Kidney (tissue), 14 donors: ENCODE measurements around the gene NT5E. TPM values are rescaled to one million over a fixed set of nuclear protein-coding genes. Genes with fewer than 3 reads are reported as not detected.

Experiments used
- DNase-seq, 5 donors: peaks; one replicate each; pipeline ENCODE4 v3.0.0-alpha.2; 2013 to 2020
- FAIRE-seq: peaks from 2 replicates; lab custom pipeline; 2012; peaks lifted over from hg19 to GRCh38; lab: Jason Lieb, UNC
- H3K27ac ChIP-seq, 2 donors: one replicate each; pipeline ENCODE4 v1.7.0; 2013; ENCODE audit warnings: low read depth in 2 of 2, low read length in 2 of 2, inconsistent platforms in 1 of 2
- H3K27me3 ChIP-seq: one replicate; pipeline ENCODE4 v1.7.1; 2013; ENCODE audit warnings: low read length, inconsistent platforms; ENCODE audit not compliant: control insufficient read depth, insufficient read depth
- H3K36me3 ChIP-seq, 3 donors: one replicate each; pipeline versions ENCODE4 v1.7.0 to v1.7.1; 2013; ENCODE audit warnings: low read length in 3 of 3, control low read depth in 1 of 3, inconsistent platforms in 1 of 3; ENCODE audit not compliant: insufficient read depth in 3 of 3, control insufficient read depth in 2 of 3
- H3K4me1 ChIP-seq, 3 donors: one replicate each; pipeline versions ENCODE4 v1.7.0 to v1.7.1; 2013; ENCODE audit warnings: low read length in 3 of 3, inconsistent platforms in 1 of 3, low read depth in 1 of 3; ENCODE audit not compliant: control insufficient read depth in 2 of 3, insufficient read depth in 2 of 3
- H3K4me3 ChIP-seq, 3 donors: one replicate each; pipeline versions ENCODE4 v1.7.0 to v1.8.1; 2013; ENCODE audit warnings: low read length in 3 of 3, control low read depth in 1 of 3, inconsistent platforms in 1 of 3
- H3K9ac ChIP-seq, 3 donors: one replicate each; pipeline versions ENCODE4 v1.7.0 to v1.7.1; 2013; ENCODE audit warnings: low read length in 3 of 3, control low read depth in 1 of 3, inconsistent platforms in 1 of 3
- H3K9me3 ChIP-seq, 3 donors: one replicate each; pipeline versions ENCODE4 v1.7.0 to v1.7.1; 2013; ENCODE audit warnings: low read length in 3 of 3, control low read depth in 1 of 3, inconsistent platforms in 1 of 3; ENCODE audit not compliant: control insufficient read depth in 2 of 3, insufficient read depth in 1 of 3
- intact Hi-C: fragments of 100-400 bp; cut with DNase I; formaldehyde crosslinking; loops from one replicate; pipeline ENCODE4 v1.11.1; 2022
- polyA plus RNA-seq: library from polyadenylated mRNA; stranded (reverse); fragments of 350-450 nt; fragmentation: Illumina TruSeq; extraction: RNeasy Lipid Tissue Mini Kit (QIAGEN cat#74804); gene quantifications from one replicate; pipeline ENCODE4 v1.2.3, GENCODE V29; 2014; ENCODE audit warnings: low read depth, low replicate concordance; ENCODE audit not compliant: insufficient read depth
- total RNA-seq: library from RNA; stranded (reverse); fragmentation: NEBNext Ultra II Directional; extraction: Animal tissue kit (Norgen Biotek cat#: 25700); gene quantifications from one replicate; pipeline ENCODE4 v1.2.1, GENCODE V29; 2021
- TF ChIP-seq, protein P1 (sequence below): IDR thresholded peaks from 3 replicates; pipeline ENCODE4 v1.5.1; 2012; ENCODE audit warnings: mild to moderate bottlenecking, moderate library complexity, borderline replicate concordance; ENCODE audit not compliant: insufficient read depth; ENCODE audit errors: extremely low read depth
- donor health status: control.
- donor health status: control.
- donor health status: control.
- donor health status: control.
- donor health status: control.
- donor health status: DM: yes; HTN: yes; CAD: no.
- donor health status: Normal renal cell carcinoma (clear cell type).

The NT5E gene
- total and polyA plus RNA-seq, 2 donors from 2014 or later = 13.1 to 41.0 TPM

DNA sequence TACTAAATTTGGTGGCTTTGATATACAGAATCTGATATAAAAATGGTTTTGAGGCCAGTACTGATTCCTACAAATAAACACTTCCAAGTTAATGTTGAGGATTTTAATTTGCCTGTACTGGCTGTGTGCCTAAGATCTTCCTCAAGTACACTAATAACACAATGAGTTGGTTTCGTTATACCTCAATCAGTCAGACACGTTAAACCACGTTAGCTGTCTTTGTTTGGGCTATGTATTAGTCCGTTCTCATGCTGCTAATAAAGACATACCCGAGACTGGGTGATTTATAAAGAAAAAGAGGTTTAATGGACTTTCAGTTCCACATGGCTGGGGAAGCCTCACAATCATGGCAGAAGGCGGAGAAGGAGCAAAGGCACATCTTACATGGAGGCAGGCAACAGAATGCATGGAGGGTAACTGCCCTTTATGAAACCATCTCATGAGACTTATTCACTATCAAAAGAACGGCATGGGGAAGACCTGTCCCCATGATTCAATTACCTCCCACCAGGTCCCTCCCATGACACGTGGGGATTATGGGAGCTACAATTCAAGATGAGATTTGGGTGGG, 46.2 kb downstream of the NT5E start:
- TF ChIP-seq, protein P1, sequence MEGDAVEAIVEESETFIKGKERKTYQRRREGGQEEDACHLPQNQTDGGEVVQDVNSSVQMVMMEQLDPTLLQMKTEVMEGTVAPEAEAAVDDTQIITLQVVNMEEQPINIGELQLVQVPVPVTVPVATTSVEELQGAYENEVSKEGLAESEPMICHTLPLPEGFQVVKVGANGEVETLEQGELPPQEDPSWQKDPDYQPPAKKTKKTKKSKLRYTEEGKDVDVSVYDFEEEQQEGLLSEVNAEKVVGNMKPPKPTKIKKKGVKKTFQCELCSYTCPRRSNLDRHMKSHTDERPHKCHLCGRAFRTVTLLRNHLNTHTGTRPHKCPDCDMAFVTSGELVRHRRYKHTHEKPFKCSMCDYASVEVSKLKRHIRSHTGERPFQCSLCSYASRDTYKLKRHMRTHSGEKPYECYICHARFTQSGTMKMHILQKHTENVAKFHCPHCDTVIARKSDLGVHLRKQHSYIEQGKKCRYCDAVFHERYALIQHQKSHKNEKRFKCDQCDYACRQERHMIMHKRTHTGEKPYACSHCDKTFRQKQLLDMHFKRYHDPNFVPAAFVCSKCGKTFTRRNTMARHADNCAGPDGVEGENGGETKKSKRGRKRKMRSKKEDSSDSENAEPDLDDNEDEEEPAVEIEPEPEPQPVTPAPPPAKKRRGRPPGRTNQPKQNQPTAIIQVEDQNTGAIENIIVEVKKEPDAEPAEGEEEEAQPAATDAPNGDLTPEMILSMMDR = no peak
- H3K9ac ChIP-seq = no peak overlapping the region
- intact Hi-C loops = no loop called here
- no peaks in the 10 kb centered on the region for H3K4me1 ChIP-seq
- no peak overlapping the region for H3K27ac ChIP-seq
- no peak for DNase-seq
- FAIRE-seq = no peak
- no peaks in the 10 kb centered on the region for H3K36me3 ChIP-seq
- no peaks in the 10 kb centered on the region for H3K9me3 ChIP-seq
- no peaks in the 10 kb centered on the region for H3K27me3 ChIP-seq
- H3K4me3 ChIP-seq = no peak overlapping the region

DNA sequence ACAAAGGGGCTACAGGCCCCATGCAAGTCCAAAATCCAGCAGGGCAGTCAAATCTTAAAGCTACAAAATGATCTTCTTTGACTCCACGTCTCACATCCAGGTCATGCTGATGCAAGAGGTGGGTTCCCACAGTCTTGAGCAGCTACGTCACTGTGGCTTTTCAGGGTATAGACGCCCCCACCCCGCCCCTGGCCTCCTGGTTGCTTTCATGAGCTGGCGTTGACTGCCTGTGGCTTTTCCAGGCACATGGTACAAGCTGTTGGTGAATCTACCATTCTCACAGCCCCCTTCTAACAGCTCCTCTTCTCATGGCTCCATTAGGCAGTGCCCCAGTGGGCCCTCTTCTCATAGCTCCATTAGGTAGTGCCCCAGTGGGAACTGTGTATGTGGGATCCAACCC, 47.0 kb downstream of the NT5E start:
- Histone ChIP-seq H3K4me1 (no peaks in the 10 kb centered on the region), H3K9me3 (no peaks in the 10 kb centered on the region), H3K27ac (no peak overlapping the region), H3K9ac (no peak overlapping the region), H3K27me3 (no peaks in the 10 kb centered on the region), H3K36me3 (no peaks in the 10 kb centered on the region), H3K4me3 (no peak overlapping the region)
- FAIRE-seq = no peak
- intact Hi-C loops = no loop called here
- TF ChIP-seq, protein P1 = no peak
- DNase-seq = no peak

DNA sequence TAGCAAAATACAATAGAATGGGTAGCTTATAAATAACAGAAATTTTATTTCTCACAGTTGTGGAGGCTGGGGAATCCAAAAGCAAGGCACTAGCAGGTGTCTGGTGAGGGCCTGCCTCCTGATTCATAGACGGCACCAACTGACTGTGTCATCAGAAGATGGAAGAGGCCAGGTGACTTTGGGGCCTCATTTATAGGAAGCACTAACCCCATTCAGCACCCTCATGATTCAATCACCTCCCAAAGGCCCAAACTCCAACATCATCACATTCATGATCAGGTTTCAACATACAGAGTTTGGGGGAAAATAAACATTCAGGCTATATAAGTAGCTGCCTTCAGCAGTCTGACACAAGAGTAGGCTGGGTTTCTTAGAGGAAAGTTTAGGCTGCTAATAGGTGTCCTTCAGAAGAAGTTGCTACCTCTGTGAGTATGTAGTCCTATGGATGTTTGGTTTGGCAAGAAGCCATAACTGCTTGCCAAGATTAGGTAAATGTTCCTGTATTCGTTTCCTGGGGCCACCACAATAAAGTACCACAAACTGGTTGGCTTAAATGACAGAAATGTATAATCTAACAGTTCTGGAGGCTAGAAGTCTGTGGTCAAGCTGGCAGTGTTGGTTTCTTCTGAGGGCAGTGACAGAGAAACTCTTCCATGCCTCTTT, 48.8 kb downstream of the NT5E start:
- Histone ChIP-seq H3K36me3 (no peaks in the 10 kb centered on the region), H3K4me3 (no peak overlapping the region), H3K27ac (no peak overlapping the region), H3K9me3 (no peaks in the 10 kb centered on the region), H3K4me1 (no peaks in the 10 kb centered on the region), H3K9ac (no peak overlapping the region), H3K27me3 (no peaks in the 10 kb centered on the region)
- intact Hi-C loops = no loop called here
- DNase-seq (peak in 1 of 5 donors; percentile 5), FAIRE-seq (no peak)
- TF ChIP-seq, protein P1 = no peak
